ENCODE data around the gene GPR78.

Gene GPR78

DNA sequence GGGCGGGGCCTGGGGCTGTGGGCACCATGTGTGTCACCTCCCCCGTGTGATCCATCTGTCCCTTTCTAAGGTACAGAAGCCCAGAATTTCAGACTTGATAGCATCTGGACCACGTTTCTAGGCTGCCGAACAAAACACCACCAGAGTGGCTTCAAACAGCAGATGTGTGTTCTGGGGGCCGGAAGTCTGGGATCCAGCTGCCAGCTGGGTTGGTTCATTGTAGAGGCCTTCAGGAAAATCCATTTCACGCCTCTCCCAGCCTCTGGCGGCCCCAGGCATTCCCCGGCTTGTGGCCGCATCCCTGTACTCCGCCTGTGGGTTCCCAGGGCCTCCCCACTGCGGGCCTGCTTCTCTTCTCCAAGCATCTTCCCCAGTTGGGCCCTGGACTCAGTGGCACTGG, 39.6 kb upstream of the GPR78 start:
- peaks cover 32% of the 10 kb centered on the region for H3K4me1 ChIP-seq (ENCODE audit: control insufficient read depth, insufficient read depth, low read length)
- no peaks in the 10 kb centered on the region for H3K9me3 ChIP-seq (ENCODE audit: control insufficient read depth, low read length)
- no peaks in the 10 kb centered on the region for H3K36me3 ChIP-seq (ENCODE audit: control insufficient read depth, insufficient read depth, low read length)
- no peak overlapping the region for H3K4me3 ChIP-seq (ENCODE audit: low read length)
- H3K9ac ChIP-seq (ENCODE audit: low read length), result no peak overlapping the region
- no peaks in the 10 kb centered on the region for H3K27me3 ChIP-seq (ENCODE audit: control insufficient read depth, insufficient read depth, low read length)

DNA sequence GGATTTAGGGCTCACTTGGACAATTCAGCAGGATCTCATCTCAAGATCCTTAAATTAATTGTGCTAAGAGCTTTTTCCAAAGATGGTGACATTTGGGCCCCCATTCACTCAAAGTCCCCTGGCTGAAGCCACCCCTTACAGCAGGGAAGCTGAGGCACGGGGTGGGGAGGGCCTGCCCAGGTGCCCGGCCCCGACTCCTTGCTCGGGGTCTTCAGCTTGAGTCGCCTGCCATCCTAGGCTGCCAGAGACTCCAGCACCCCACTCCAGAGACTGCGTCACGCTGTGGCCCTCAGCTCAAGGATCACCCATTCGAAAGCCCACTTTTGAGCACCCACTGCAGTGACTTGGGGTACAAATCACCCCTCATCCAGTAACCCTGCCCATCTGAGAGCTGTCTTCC, 39.2 kb upstream of the GPR78 start:
- Histone ChIP-seq H3K4me1 (ENCODE audit: control insufficient read depth, insufficient read depth, low read length) (peaks cover 36% of the 10 kb centered on the region), H3K27me3 (ENCODE audit: control insufficient read depth, insufficient read depth, low read length) (no peaks in the 10 kb centered on the region), H3K9me3 (ENCODE audit: control insufficient read depth, low read length) (no peaks in the 10 kb centered on the region), H3K4me3 (ENCODE audit: low read length) (no peak overlapping the region), H3K9ac (ENCODE audit: low read length) (no peak overlapping the region), H3K36me3 (ENCODE audit: control insufficient read depth, insufficient read depth, low read length) (no peaks in the 10 kb centered on the region)

- Histone ChIP-seq H3K36me3 (ENCODE audit: control insufficient read depth, insufficient read depth, low read length) (no peaks in the 10 kb centered on the region), H3K4me1 (ENCODE audit: control insufficient read depth, insufficient read depth, low read length) (peaks cover 31% of the 10 kb centered on the region), H3K4me3 (ENCODE audit: low read length) (no peak overlapping the region), H3K9me3 (ENCODE audit: control insufficient read depth, low read length) (no peaks in the 10 kb centered on the region), H3K27me3 (ENCODE audit: control insufficient read depth, insufficient read depth, low read length) (no peaks in the 10 kb centered on the region), H3K9ac (ENCODE audit: low read length) (no peak overlapping the region)
These were observed 38.0 kb upstream of the GPR78 start for GRCh38 chr4:8541981-8542715.

DNA sequence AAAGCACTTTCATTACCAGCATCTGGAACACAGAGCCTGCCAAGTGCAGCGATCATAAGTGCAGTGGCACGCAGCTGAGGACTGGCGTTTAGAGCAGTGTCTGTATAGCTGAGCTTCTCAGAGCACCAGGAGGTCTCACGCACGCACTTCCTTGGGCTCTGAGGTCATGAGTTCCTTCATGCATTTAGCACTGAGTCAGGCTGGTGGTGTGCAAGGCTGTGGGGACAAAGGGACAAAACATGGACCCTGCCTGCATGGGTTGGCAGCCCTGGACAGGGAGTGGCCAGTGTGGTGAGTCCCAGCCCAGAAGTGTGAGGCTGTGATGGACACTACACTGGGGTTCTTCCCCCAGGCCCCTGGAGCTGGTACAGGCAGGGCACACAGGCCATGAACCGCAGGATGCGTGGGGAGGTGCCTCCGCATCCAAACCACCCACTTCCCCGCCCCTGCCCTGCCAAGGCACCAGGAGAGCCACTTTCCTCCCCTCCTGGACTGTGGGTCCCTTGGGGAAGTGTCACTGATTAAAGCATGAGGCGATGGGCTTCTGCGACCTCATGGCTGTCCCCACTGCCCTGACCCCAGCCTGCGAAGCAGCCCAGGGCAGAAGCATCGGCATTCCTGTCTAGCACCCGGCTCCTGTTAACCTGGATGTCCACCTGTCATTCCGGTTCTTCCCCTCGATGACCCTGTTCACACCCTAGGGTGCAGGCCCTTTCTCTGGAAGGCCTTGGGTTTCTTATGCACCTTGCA, 37.2 kb upstream of the GPR78 start:
- H3K9ac ChIP-seq (ENCODE audit: low read length), result no peak overlapping the region
- no peak overlapping the region for H3K4me3 ChIP-seq (ENCODE audit: low read length)
- H3K4me1 ChIP-seq (ENCODE audit: control insufficient read depth, insufficient read depth, low read length), result peaks cover 30% of the 10 kb centered on the region
- no peaks in the 10 kb centered on the region for H3K36me3 ChIP-seq (ENCODE audit: control insufficient read depth, insufficient read depth, low read length)
- no peaks in the 10 kb centered on the region for H3K27me3 ChIP-seq (ENCODE audit: control insufficient read depth, insufficient read depth, low read length)
- no peaks in the 10 kb centered on the region for H3K9me3 ChIP-seq (ENCODE audit: control insufficient read depth, low read length)

DNA sequence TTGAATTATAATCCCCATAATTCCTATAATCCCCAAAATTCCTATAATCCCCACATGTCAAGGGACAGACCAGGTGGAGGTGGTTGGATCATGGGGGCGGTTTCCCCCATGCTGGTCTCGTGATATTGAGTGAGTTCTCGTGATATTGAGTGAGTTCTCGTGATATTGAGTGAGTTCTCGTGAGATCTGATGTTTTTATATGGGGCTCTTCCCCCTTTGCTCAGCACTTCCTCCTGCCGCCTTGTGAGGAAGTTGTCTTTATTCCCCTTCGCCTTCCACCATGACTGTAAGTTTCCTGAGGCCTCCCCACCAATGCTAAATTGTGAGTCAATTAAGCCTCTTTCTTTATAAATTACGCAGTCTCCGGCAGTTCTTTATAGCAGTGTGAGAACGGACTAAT, 36.6 kb upstream of the GPR78 start:
- Histone ChIP-seq H3K4me1 (ENCODE audit: control insufficient read depth, insufficient read depth, low read length) (peaks cover 24% of the 10 kb centered on the region), H3K36me3 (ENCODE audit: control insufficient read depth, insufficient read depth, low read length) (no peaks in the 10 kb centered on the region), H3K27me3 (ENCODE audit: control insufficient read depth, insufficient read depth, low read length) (no peaks in the 10 kb centered on the region), H3K4me3 (ENCODE audit: low read length) (no peak overlapping the region), H3K9ac (ENCODE audit: low read length) (no peak overlapping the region), H3K9me3 (ENCODE audit: control insufficient read depth, low read length) (no peaks in the 10 kb centered on the region)

DNA sequence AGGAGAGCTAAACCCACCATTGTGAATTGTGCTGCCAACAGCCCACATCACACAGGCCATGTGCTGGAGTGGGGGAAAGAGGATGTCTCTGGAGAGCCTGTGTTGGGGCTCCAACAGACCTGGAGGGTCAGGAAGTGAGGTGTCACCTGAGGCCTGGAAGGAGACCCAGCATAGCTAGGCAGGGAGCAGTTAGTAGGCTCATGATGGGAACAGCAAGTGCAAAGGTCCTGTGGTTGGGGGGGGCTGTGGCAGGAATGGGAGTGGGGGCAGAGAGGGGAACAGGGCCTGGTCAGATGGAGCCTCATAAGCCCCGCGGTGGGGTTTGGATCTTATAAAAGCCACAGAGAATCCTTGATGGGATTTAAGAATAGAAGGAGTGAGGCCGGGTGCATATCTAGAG, 35.9 kb upstream of the GPR78 start:
- Histone ChIP-seq H3K4me1 (ENCODE audit: control insufficient read depth, insufficient read depth, low read length) (peaks cover 28% of the 10 kb centered on the region), H3K9me3 (ENCODE audit: control insufficient read depth, low read length) (no peaks in the 10 kb centered on the region), H3K4me3 (ENCODE audit: low read length) (no peak overlapping the region), H3K27me3 (ENCODE audit: control insufficient read depth, insufficient read depth, low read length) (no peaks in the 10 kb centered on the region), H3K9ac (ENCODE audit: low read length) (no peak overlapping the region), H3K36me3 (ENCODE audit: control insufficient read depth, insufficient read depth, low read length) (no peaks in the 10 kb centered on the region)

DNA sequence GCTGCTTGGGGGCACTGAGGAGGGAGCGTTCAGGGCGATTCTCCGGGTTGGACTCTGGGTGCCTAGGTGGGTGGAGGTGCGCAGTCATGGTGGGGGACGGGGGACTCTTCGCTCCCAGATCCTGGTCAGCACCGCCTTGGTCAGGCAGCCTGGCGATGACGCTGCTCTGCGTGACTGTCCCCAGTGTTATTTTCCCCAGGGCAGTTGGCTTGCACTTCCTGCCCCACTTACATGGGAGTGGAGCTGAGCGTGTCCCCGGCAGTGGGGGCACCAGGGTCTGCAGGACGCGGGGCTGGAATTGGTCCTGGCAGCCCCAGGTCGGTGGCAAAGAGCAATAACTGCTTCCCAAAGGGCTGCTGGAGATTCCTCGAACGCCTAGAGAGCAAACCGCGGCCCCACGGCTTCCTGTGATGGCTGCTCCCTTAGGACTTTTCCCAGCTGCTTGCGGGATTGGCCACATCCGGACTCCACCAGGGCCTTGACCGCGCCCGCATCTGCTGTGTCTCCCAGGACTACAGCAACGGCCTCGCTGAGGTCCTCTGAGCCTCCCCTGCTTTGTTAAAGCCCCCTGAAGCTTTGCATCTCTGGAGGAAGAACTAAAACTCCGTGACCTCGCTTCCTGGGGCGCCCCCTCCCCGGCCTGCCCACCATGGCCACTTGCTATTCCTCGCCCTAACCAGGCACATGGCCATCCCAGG, 35.3 kb upstream of the GPR78 start:
- no peak overlapping the region for H3K4me3 ChIP-seq (ENCODE audit: low read length)
- no peak overlapping the region for H3K9ac ChIP-seq (ENCODE audit: low read length)
- H3K36me3 ChIP-seq (ENCODE audit: control insufficient read depth, insufficient read depth, low read length), result no peaks in the 10 kb centered on the region
- H3K4me1 ChIP-seq (ENCODE audit: control insufficient read depth, insufficient read depth, low read length), result peaks cover 28% of the 10 kb centered on the region
- H3K27me3 ChIP-seq (ENCODE audit: control insufficient read depth, insufficient read depth, low read length), result no peaks in the 10 kb centered on the region
- no peaks in the 10 kb centered on the region for H3K9me3 ChIP-seq (ENCODE audit: control insufficient read depth, low read length)

DNA sequence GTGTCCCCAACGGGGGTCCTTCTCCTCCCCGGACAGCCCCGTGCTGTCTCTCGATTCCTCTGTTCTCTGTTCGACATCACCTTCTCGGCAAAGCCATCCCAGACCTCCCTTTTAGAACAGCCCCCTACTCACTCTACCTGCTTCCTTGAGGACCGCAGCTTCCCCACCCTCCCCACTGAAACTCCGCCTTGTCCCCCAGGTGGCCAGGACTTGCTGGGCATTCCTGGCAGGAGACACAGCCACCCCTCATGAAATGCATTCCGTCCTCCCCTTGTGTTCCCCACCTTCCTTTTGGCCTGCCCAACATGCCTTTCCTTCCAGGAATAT, 34.8 kb upstream of the GPR78 start:
- Histone ChIP-seq H3K4me1 (ENCODE audit: control insufficient read depth, insufficient read depth, low read length) (peaks cover 28% of the 10 kb centered on the region), H3K9ac (ENCODE audit: low read length) (no peak overlapping the region), H3K9me3 (ENCODE audit: control insufficient read depth, low read length) (no peaks in the 10 kb centered on the region), H3K27me3 (ENCODE audit: control insufficient read depth, insufficient read depth, low read length) (no peaks in the 10 kb centered on the region), H3K4me3 (ENCODE audit: low read length) (no peak overlapping the region), H3K36me3 (ENCODE audit: control insufficient read depth, insufficient read depth, low read length) (no peaks in the 10 kb centered on the region)

DNA sequence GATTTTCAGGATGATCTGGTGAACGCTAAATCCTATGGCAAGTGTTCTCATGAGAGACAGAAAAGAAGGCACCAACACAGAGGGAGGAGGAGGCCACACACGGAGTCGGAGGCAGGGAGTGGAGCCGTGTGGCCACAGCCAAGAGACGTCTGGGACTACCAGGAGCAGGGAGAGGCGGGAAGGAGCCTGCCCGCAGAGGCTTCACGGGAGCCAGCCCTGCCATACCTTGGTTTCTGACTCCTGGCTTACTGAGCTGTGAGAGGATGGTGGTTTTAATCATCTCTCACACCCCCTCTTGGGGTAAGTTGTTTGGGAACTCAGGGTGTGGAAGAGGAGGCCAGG, 33.5 kb upstream of the GPR78 start:
- H3K27me3 ChIP-seq (ENCODE audit: control insufficient read depth, insufficient read depth, low read length), result no peaks in the 10 kb centered on the region
- H3K36me3 ChIP-seq (ENCODE audit: control insufficient read depth, insufficient read depth, low read length), result no peaks in the 10 kb centered on the region
- peaks cover 28% of the 10 kb centered on the region for H3K4me1 ChIP-seq (ENCODE audit: control insufficient read depth, insufficient read depth, low read length)
- no peak overlapping the region for H3K9ac ChIP-seq (ENCODE audit: low read length)
- no peaks in the 10 kb centered on the region for H3K9me3 ChIP-seq (ENCODE audit: control insufficient read depth, low read length)
- no peak overlapping the region for H3K4me3 ChIP-seq (ENCODE audit: low read length)

- Histone ChIP-seq H3K27me3 (ENCODE audit: control insufficient read depth, insufficient read depth, low read length) (no peaks in the 10 kb centered on the region), H3K9me3 (ENCODE audit: control insufficient read depth, low read length) (no peaks in the 10 kb centered on the region), H3K9ac (ENCODE audit: low read length) (no peak overlapping the region), H3K4me3 (ENCODE audit: low read length) (no peak overlapping the region), H3K36me3 (ENCODE audit: control insufficient read depth, insufficient read depth, low read length) (no peaks in the 10 kb centered on the region), H3K4me1 (ENCODE audit: control insufficient read depth, insufficient read depth, low read length) (peaks cover 28% of the 10 kb centered on the region)
These were observed 32.9 kb upstream of the GPR78 start for GRCh38 chr4:8547108-8547911.

DNA sequence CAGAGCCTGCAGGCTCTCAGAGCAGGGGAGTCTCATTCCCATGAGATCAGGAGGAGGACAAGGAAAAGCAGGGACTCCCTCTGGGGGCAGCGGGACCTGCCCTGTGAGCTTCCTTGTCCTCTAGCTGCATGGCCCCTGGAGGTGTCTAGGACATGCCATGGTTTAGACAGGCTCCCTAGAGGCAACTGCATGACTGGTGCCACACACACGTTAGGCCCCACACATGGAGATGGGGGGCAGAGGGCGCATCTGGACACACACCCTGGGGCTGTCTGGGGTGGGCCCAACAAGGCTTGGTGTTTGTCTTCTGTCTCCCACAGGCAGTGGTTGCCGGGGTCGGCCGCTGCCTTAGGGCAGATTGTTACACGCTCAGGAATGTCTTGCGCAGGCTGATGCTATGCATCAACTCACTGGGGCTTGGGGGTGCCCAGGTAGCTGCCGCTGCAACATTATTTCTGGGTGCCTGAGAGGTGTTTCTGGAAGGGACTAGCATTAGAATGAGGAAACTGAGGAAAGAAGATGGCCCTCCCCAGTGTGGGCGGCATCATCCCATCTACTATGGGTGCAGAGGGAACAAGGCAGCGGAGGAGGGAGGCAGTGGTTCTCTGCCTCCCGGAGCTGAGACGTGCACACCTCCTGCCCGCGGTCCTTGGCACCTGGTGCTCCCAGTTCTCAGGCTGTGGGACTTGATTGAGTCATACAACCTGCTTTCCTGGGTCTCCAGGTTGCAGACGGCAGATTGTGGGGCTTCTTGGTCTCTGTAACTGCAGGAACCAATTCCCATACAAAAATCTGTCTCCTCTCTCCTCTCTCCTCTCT, 32.1 kb upstream of the GPR78 start:
- H3K9me3 ChIP-seq (ENCODE audit: control insufficient read depth, low read length), result no peaks in the 10 kb centered on the region
- peaks cover 28% of the 10 kb centered on the region for H3K4me1 ChIP-seq (ENCODE audit: control insufficient read depth, insufficient read depth, low read length)
- H3K36me3 ChIP-seq (ENCODE audit: control insufficient read depth, insufficient read depth, low read length), result no peaks in the 10 kb centered on the region
- H3K27me3 ChIP-seq (ENCODE audit: control insufficient read depth, insufficient read depth, low read length), result no peaks in the 10 kb centered on the region
- no peak overlapping the region for H3K4me3 ChIP-seq (ENCODE audit: low read length)
- no peak overlapping the region for H3K9ac ChIP-seq (ENCODE audit: low read length)

All from mucosa of stomach (tissue), 1 donor.